ENCODE data around the gene TMEM121. TPM values are rescaled to one million over a fixed set of nuclear protein-coding genes. Genes with fewer than 3 reads are reported as not detected.

The TMEM121 gene
- 9.9 and 11.7 TPM in 2 replicates for total RNA-seq

GRCh38 chr14:105525861-105526775, at the start of gene TMEM121:
Gene TMEM121, plus strand, starts transcription at chr14:105526583. Its CDS starts 2,252 bp downstream, at chr14:105528835.
- no peaks in the 10 kb centered on the region for H3K36me3 Mint-ChIP-seq (ENCODE audit: low read depth)
- peak within 1 kb of the TSS; percentile 55 for H3K27ac Mint-ChIP-seq
- peaks cover 28% of the 10 kb centered on the region for H3K27me3 Mint-ChIP-seq (ENCODE audit: insufficient read depth)
- H3K9me3 Mint-ChIP-seq: no peaks in the 10 kb centered on the region
- no peaks in the 10 kb centered on the region for H3K4me1 Mint-ChIP-seq (ENCODE audit: low read depth)
- peak within 1 kb of the TSS; percentile 77 for H3K4me3 Mint-ChIP-seq
- DNase-seq (ENCODE audit: low spot score): no peak
- intact Hi-C loops (cut with micrococcal nuclease): loop anchor here (10.0 kb wide), 1 partner anchor 321 kb away; no protein-coding TSS in a partner anchor

GRCh38 chr14:105476831-105477659, 49.3 kb upstream of the TMEM121 start:
- Mint-ChIP-seq H3K27ac (peak overlapping the region; percentile 74), H3K4me3 (peak overlapping the region; percentile 15), H3K36me3 (ENCODE audit: low read depth) (peaks cover 2% of the 10 kb centered on the region), H3K9me3 (no peaks in the 10 kb centered on the region), H3K27me3 (ENCODE audit: insufficient read depth) (peaks cover 20% of the 10 kb centered on the region), H3K4me1 (ENCODE audit: low read depth) (peaks cover 11% of the 10 kb centered on the region)
- DNase-seq (ENCODE audit: low spot score): no peak
- intact Hi-C loops (cut with micrococcal nuclease): no loop called here

- Mint-ChIP-seq H3K27me3 (ENCODE audit: insufficient read depth) (peaks cover 22% of the 10 kb centered on the region), H3K4me3 (no peak overlapping the region), H3K36me3 (ENCODE audit: low read depth) (peaks cover 2% of the 10 kb centered on the region), H3K4me1 (ENCODE audit: low read depth) (peaks cover 16% of the 10 kb centered on the region), H3K9me3 (no peaks in the 10 kb centered on the region), H3K27ac (peak overlapping the region; percentile 74)
- intact Hi-C loops (cut with micrococcal nuclease): no loop called here
- no peak for DNase-seq (ENCODE audit: low spot score)
These were observed 48.6 kb upstream of the TMEM121 start for GRCh38 chr14:105477660-105478397.

GRCh38 chr14:105478398-105479251, 47.8 kb upstream of the TMEM121 start:
- Mint-ChIP-seq H3K4me3 (no peak overlapping the region), H3K36me3 (ENCODE audit: low read depth) (peaks cover 2% of the 10 kb centered on the region), H3K27me3 (ENCODE audit: insufficient read depth) (peaks cover 22% of the 10 kb centered on the region), H3K4me1 (ENCODE audit: low read depth) (peaks cover 16% of the 10 kb centered on the region), H3K9me3 (no peaks in the 10 kb centered on the region), H3K27ac (no peak overlapping the region)
- intact Hi-C loops (cut with micrococcal nuclease): no loop called here
- no peak for DNase-seq (ENCODE audit: low spot score)

- H3K27ac Mint-ChIP-seq: peak overlapping the region; percentile 12
- no peaks in the 10 kb centered on the region for H3K9me3 Mint-ChIP-seq
- H3K4me3 Mint-ChIP-seq: no peak overlapping the region
- no peak for DNase-seq (ENCODE audit: low spot score)
- intact Hi-C loops (cut with micrococcal nuclease): loop anchor here (2.0 to 10.0 kb wide), 3 partner anchors 49 to 535 kb away; partner anchors contain the start of gene BTBD6
- peaks cover 22% of the 10 kb centered on the region for H3K4me1 Mint-ChIP-seq (ENCODE audit: low read depth)
- peaks cover 22% of the 10 kb centered on the region for H3K27me3 Mint-ChIP-seq (ENCODE audit: insufficient read depth)
- peaks cover 2% of the 10 kb centered on the region for H3K36me3 Mint-ChIP-seq (ENCODE audit: low read depth)
These were observed 46.8 kb upstream of the TMEM121 start for GRCh38 chr14:105479431-105480158.

GRCh38 chr14:105480199-105480746, 46.1 kb upstream of the TMEM121 start:
- H3K36me3 Mint-ChIP-seq (ENCODE audit: low read depth): peaks cover 2% of the 10 kb centered on the region
- intact Hi-C loops (cut with micrococcal nuclease): loop anchor here (2.0 to 10.0 kb wide), 3 partner anchors 49 to 535 kb away; partner anchors contain the start of gene BTBD6
- peak overlapping the region; percentile 94 for H3K27ac Mint-ChIP-seq
- H3K27me3 Mint-ChIP-seq (ENCODE audit: insufficient read depth): peaks cover 22% of the 10 kb centered on the region
- H3K4me1 Mint-ChIP-seq (ENCODE audit: low read depth): peaks cover 24% of the 10 kb centered on the region
- H3K9me3 Mint-ChIP-seq: no peaks in the 10 kb centered on the region
- DNase-seq (ENCODE audit: low spot score): no peak
- no peak overlapping the region for H3K4me3 Mint-ChIP-seq

- Mint-ChIP-seq H3K4me1 (ENCODE audit: low read depth) (peaks cover 30% of the 10 kb centered on the region), H3K9me3 (no peaks in the 10 kb centered on the region), H3K36me3 (ENCODE audit: low read depth) (peaks cover 2% of the 10 kb centered on the region), H3K27me3 (ENCODE audit: insufficient read depth) (peaks cover 22% of the 10 kb centered on the region), H3K4me3 (peak overlapping the region; percentile 65), H3K27ac (peak overlapping the region; percentile 98)
- intact Hi-C loops (cut with micrococcal nuclease): loop anchor here (2.0 to 10.0 kb wide), 3 partner anchors 48 to 534 kb away; partner anchors contain the start of gene BTBD6
- peak; percentile 86 for DNase-seq (ENCODE audit: low spot score)
These were observed 45.3 kb upstream of the TMEM121 start for GRCh38 chr14:105480807-105481801.

- DNase-seq (ENCODE audit: low spot score): peak; percentile 91
- peak overlapping the region; percentile 98 for H3K27ac Mint-ChIP-seq
- H3K27me3 Mint-ChIP-seq (ENCODE audit: insufficient read depth): peaks cover 18% of the 10 kb centered on the region
- H3K4me1 Mint-ChIP-seq (ENCODE audit: low read depth): peaks cover 30% of the 10 kb centered on the region
- intact Hi-C loops (cut with micrococcal nuclease): loop anchor here (1.0 to 10.0 kb wide), 4 partner anchors 9 to 533 kb away; partner anchors contain the start of genes BTBD6 and TEDC1
- H3K9me3 Mint-ChIP-seq: no peaks in the 10 kb centered on the region
- peaks cover 2% of the 10 kb centered on the region for H3K36me3 Mint-ChIP-seq (ENCODE audit: low read depth)
- peak overlapping the region; percentile 64 for H3K4me3 Mint-ChIP-seq
These were observed 44.4 kb upstream of the TMEM121 start for GRCh38 chr14:105481886-105482457.

GRCh38 chr14:105482486-105483110, 43.8 kb upstream of the TMEM121 start:
- Mint-ChIP-seq H3K27me3 (ENCODE audit: insufficient read depth) (peaks cover 14% of the 10 kb centered on the region), H3K27ac (peak overlapping the region; percentile 98), H3K36me3 (ENCODE audit: low read depth) (no peaks in the 10 kb centered on the region), H3K4me3 (peak overlapping the region; percentile 64), H3K4me1 (ENCODE audit: low read depth) (peaks cover 30% of the 10 kb centered on the region), H3K9me3 (no peaks in the 10 kb centered on the region)
- no peak for DNase-seq (ENCODE audit: low spot score)
- intact Hi-C loops (cut with micrococcal nuclease): loop anchor here (1.0 to 10.0 kb wide), 2 partner anchors 9 to 238 kb away; partner anchors contain the start of genes BTBD6 and TEDC1
